Measurements from ENCODE around the gene GGN.

DNA sequence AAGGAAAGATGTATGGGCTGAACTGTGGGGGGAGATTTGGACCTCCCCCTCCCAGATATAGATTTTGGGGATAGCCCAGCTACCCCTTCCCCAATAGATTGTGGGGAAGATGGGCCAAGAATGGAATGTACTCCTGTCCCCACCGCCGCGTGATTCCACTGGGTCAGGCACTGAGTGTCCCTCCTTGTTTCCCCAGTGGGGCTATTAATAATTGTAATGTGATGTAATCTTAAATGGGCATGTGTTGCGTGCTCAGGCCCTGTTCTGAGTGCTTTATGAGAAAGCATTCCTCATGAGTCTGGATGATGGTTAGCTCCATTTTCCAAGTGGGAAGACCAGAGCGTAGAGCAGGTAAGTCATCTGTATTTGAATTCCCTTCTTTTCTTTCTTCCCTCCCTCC lies 12.1 kb downstream of the GGN start:
- TF ChIP-seq, protein P1, sequence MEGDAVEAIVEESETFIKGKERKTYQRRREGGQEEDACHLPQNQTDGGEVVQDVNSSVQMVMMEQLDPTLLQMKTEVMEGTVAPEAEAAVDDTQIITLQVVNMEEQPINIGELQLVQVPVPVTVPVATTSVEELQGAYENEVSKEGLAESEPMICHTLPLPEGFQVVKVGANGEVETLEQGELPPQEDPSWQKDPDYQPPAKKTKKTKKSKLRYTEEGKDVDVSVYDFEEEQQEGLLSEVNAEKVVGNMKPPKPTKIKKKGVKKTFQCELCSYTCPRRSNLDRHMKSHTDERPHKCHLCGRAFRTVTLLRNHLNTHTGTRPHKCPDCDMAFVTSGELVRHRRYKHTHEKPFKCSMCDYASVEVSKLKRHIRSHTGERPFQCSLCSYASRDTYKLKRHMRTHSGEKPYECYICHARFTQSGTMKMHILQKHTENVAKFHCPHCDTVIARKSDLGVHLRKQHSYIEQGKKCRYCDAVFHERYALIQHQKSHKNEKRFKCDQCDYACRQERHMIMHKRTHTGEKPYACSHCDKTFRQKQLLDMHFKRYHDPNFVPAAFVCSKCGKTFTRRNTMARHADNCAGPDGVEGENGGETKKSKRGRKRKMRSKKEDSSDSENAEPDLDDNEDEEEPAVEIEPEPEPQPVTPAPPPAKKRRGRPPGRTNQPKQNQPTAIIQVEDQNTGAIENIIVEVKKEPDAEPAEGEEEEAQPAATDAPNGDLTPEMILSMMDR (IDR thresholded peaks at IDR 0.05) = no peak
- TF ChIP-seq POLR2A (IDR thresholded peaks at IDR 0.05) = no peak

Measured in testis (tissue), 2 donors.